Breast epithelium (tissue), 4 donors: ENCODE measurements around the gene IRAK3. TPM values are rescaled to one million over a fixed set of nuclear protein-coding genes. Genes with fewer than 3 reads are reported as not detected.

Experiments used
- DNase-seq, 2 donors: peaks; one replicate each; pipeline ENCODE4 v3.0.0-alpha.2; 2019; ENCODE audit warnings: low spot score in 2 of 2
- H3K27ac ChIP-seq, 2 donors: fragments of 200-600 bp; sonication (generic) in 1 of 2; one replicate each; pipeline ENCODE4 v1.5.1; 2016 to 2019; ENCODE audit warnings: mild to moderate bottlenecking in 1 of 2
- H3K27me3 ChIP-seq, 2 donors: fragments of 200-600 bp; sonication (generic) in 1 of 2; one replicate each; pipeline versions ENCODE4 v1.5.1 to v1.6.0; 2017 to 2019; ENCODE audit warnings: control low read depth in 1 of 2, mild to moderate bottlenecking in 1 of 2
- H3K36me3 ChIP-seq: fragments of 200-600 bp; one replicate; pipeline ENCODE4 v1.5.1; 2019
- H3K4me1 ChIP-seq, 2 donors: fragments of 200-600 bp; sonication (generic); one replicate each; pipeline ENCODE4 v1.5.1; 2016 to 2019; ENCODE audit warnings: control low read depth in 1 of 2
- H3K4me3 ChIP-seq, 3 donors: fragments of 200-600 bp; sonication (generic); 1 replicate in 2 of 3; 2 replicates in 1 of 3; pipeline ENCODE4 v1.5.1; 2016 to 2019; ENCODE audit warnings: mild to moderate bottlenecking in 3 of 3, moderate library complexity in 2 of 3
- H3K9me3 ChIP-seq, 2 donors: fragments of 200-600 bp; sonication (generic) in 1 of 2; one replicate each; pipeline ENCODE4 v1.5.1; 2016 to 2019; ENCODE audit warnings: control low read depth in 1 of 2
- POLR2A ChIP-seq: fragments of 450-650 bp; IDR thresholded peaks from one replicate; pipeline ENCODE4 v1.6.1; 2016; ENCODE audit warnings: antibody characterized with exemption, mild to moderate bottlenecking, moderate library complexity
- POLR2AphosphoS5 ChIP-seq, 3 donors: sonication (generic); formaldehyde crosslinking; IDR thresholded peaks; one replicate each; pipeline ENCODE4 v1.6.1; 2017; ENCODE audit warnings: antibody characterized with exemption in 3 of 3
- intact Hi-C: fragments of 100-400 bp; cut with DNase I; formaldehyde crosslinking; loops from one replicate; pipeline ENCODE4 v1.15.1; 2023; ENCODE audit warnings: low total_unique reads
- total RNA-seq, 3 donors: library from RNA; depleted of rRNA; stranded (reverse); fragments of >200 nt; gene quantifications; one replicate each; pipeline ENCODE4 v1.1.0, GENCODE V29; 2016
- TF ChIP-seq, protein P1 (sequence below), 3 donors: fragments of 450-650 bp; IDR thresholded peaks; one replicate each; pipeline ENCODE4 v1.5.1; 2016 to 2017; ENCODE audit warnings: antibody characterized with exemption in 3 of 3, mild to moderate bottlenecking in 3 of 3, moderate library complexity in 3 of 3

IRAK3 gene
- total RNA-seq, 3 donors from 2014 or later = 22.2 to 88.8 (median 37.7) TPM

- no peaks in the 10 kb centered on the region for H3K27me3 ChIP-seq
- peaks cover 0 to 2% of the 10 kb centered on the region in 2 donors for H3K4me1 ChIP-seq
- no peak overlapping the region for H3K27ac ChIP-seq
- intact Hi-C loops = loop anchor here (1.0 kb wide), 1 partner anchor 8 kb away; no protein-coding TSS in a partner anchor
- no peak overlapping the region for H3K4me3 ChIP-seq
- TF ChIP-seq, protein P1, sequence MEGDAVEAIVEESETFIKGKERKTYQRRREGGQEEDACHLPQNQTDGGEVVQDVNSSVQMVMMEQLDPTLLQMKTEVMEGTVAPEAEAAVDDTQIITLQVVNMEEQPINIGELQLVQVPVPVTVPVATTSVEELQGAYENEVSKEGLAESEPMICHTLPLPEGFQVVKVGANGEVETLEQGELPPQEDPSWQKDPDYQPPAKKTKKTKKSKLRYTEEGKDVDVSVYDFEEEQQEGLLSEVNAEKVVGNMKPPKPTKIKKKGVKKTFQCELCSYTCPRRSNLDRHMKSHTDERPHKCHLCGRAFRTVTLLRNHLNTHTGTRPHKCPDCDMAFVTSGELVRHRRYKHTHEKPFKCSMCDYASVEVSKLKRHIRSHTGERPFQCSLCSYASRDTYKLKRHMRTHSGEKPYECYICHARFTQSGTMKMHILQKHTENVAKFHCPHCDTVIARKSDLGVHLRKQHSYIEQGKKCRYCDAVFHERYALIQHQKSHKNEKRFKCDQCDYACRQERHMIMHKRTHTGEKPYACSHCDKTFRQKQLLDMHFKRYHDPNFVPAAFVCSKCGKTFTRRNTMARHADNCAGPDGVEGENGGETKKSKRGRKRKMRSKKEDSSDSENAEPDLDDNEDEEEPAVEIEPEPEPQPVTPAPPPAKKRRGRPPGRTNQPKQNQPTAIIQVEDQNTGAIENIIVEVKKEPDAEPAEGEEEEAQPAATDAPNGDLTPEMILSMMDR (IDR thresholded peaks at IDR 0.05) = no peak
- no peak for TF ChIP-seq POLR2AphosphoS5 (IDR thresholded peaks at IDR 0.05)
- TF ChIP-seq POLR2A = no peak
- DNase-seq = no peak
- peaks cover 0 to 7% of the 10 kb centered on the region in 2 donors for H3K9me3 ChIP-seq
- no peaks in the 10 kb centered on the region for H3K36me3 ChIP-seq
These were observed 25.7 kb upstream of the IRAK3 start for GRCh38 chr12:66163289-66163688.

- no peaks in the 10 kb centered on the region for H3K27me3 ChIP-seq
- intact Hi-C loops = no loop called here
- no peak overlapping the region for H3K27ac ChIP-seq
- TF ChIP-seq POLR2AphosphoS5 (IDR thresholded peaks at IDR 0.05) = no peak
- TF ChIP-seq POLR2A = no peak
- TF ChIP-seq, protein P1 (IDR thresholded peaks at IDR 0.05) = no peak
- no peaks in the 10 kb centered on the region for H3K36me3 ChIP-seq
- no peak for DNase-seq
- peaks cover 0 to 6% of the 10 kb centered on the region in 2 donors for H3K4me1 ChIP-seq
- H3K9me3 ChIP-seq = no peaks in the 10 kb centered on the region
- no peak overlapping the region for H3K4me3 ChIP-seq
These were observed 24.6 kb upstream of the IRAK3 start for GRCh38 chr12:66164349-66164821.

GRCh38 chr12:66165141-66165540 lies 23.9 kb upstream of the IRAK3 start:
- Histone ChIP-seq H3K4me1 (peaks cover 0 to 6% of the 10 kb centered on the region in 2 donors), H3K9me3 (no peaks in the 10 kb centered on the region), H3K4me3 (no peak overlapping the region), H3K36me3 (no peaks in the 10 kb centered on the region), H3K27ac (no peak overlapping the region), H3K27me3 (no peaks in the 10 kb centered on the region)
- intact Hi-C loops = no loop called here
- no peak for DNase-seq
- no peak for TF ChIP-seq POLR2AphosphoS5 (IDR thresholded peaks at IDR 0.05)
- TF ChIP-seq POLR2A = no peak
- TF ChIP-seq, protein P1 (IDR thresholded peaks at IDR 0.05) = no peak

- intact Hi-C loops = no loop called here
- Histone ChIP-seq H3K27ac (no peak overlapping the region), H3K27me3 (no peaks in the 10 kb centered on the region), H3K36me3 (no peaks in the 10 kb centered on the region), H3K4me3 (no peak overlapping the region), H3K9me3 (no peaks in the 10 kb centered on the region), H3K4me1 (peaks cover 0 to 6% of the 10 kb centered on the region in 2 donors)
- DNase-seq = no peak
- TF ChIP-seq POLR2A (no peak), POLR2AphosphoS5 (IDR thresholded peaks at IDR 0.05) (no peak)
- TF ChIP-seq, protein P1 (IDR thresholded peaks at IDR 0.05) = no peak
These were observed 22.5 kb upstream of the IRAK3 start for GRCh38 chr12:66166561-66166960.

DNA sequence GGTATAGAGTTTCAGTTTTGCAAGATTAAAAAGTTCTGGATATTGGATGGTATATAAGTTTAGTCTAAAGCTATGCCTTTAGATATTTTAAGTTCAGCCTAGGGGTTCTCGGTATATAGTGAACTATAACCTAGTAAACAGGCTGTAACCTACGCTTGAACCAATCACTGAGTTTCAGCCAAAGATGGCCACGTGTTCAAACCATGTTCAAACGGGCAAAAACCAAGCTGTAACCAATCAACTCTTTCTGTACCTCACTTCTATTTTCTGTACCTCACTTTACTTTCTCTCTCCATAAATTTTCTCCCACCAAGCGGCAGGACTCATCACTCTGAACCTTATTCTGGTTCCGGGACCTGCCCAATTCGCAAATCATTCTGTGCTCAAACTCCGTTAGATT lies 20.6 kb upstream of the IRAK3 start:
- Histone ChIP-seq H3K9me3 (no peaks in the 10 kb centered on the region), H3K27ac (peak overlapping the region; percentile 99), H3K36me3 (no peaks in the 10 kb centered on the region), H3K4me3 (peak overlapping the region; percentile 76 to 89 (median 77)), H3K4me1 (peaks cover 0 to 6% of the 10 kb centered on the region in 2 donors), H3K27me3 (no peaks in the 10 kb centered on the region)
- TF ChIP-seq POLR2A = no peak
- TF ChIP-seq, protein P1 (IDR thresholded peaks at IDR 0.05) = no peak
- TF ChIP-seq POLR2AphosphoS5 (IDR thresholded peaks at IDR 0.05) = no peak
- no peak for DNase-seq
- intact Hi-C loops = no loop called here
